Esophagus squamous epithelium (tissue), 5 donors: Measurements from ENCODE around the gene SH3PXD2A. TPM values are rescaled to one million over a fixed set of nuclear protein-coding genes. Genes with fewer than 3 reads are reported as not detected.

ENCODE experiments used
- DNase-seq: peaks from one replicate; lab custom pipeline; 2025; lab: John Stamatoyannopoulos, UW
- H3K27ac ChIP-seq, 4 donors: fragments of 200-600 bp; sonication (generic); one replicate each; pipeline ENCODE4 v1.5.1; 2016 to 2019; ENCODE audit warnings: mild to moderate bottlenecking in 1 of 4
- H3K27me3 ChIP-seq, 4 donors: fragments of 200-600 bp; sonication (generic); 1 replicate in 3 of 4; 2 replicates in 1 of 4; pipeline versions ENCODE4 v1.5.1 to v1.6.0; 2017 to 2021; ENCODE audit warnings: antibody characterized with exemption in 1 of 4
- H3K36me3 ChIP-seq, 3 donors: fragments of 200-600 bp; sonication (generic); one replicate each; pipeline ENCODE4 v1.5.1; 2016 to 2019
- H3K4me1 ChIP-seq, 3 donors: fragments of 200-600 bp; sonication (generic); one replicate each; pipeline ENCODE4 v1.5.1; 2017 to 2019
- H3K4me3 ChIP-seq, 4 donors: fragments of 200-600 bp; sonication (generic); 1 replicate in 3 of 4; 2 replicates in 1 of 4; pipeline ENCODE4 v1.5.1; 2016 to 2019; ENCODE audit warnings: mild to moderate bottlenecking in 2 of 4, moderate library complexity in 1 of 4
- H3K9me3 ChIP-seq, 3 donors: fragments of 200-600 bp; sonication (generic); one replicate each; pipeline ENCODE4 v1.5.1; 2016 to 2019
- CTCF ChIP-seq, 6 experiments: fragments of 450-650 bp in 4 of 6; fragments of 200-600 bp in 2 of 6; sonication (generic) in 2 of 6; IDR thresholded peaks; one replicate each; pipeline ENCODE4 v1.5.1; 2016 to 2019; ENCODE audit warnings: antibody characterized with exemption in 6 of 6, mild to moderate bottlenecking in 4 of 6, moderate library complexity in 4 of 6
- POLR2A ChIP-seq, 4 donors: fragments of 450-650 bp; IDR thresholded peaks; one replicate each; pipeline ENCODE4 v1.6.1; 2017; ENCODE audit warnings: antibody characterized with exemption in 4 of 4, mild to moderate bottlenecking in 4 of 4, moderate library complexity in 3 of 4
- WGBS, 2 donors: methylation state at CpG; one replicate each; pipeline ENCODE4 v1.1.5; 2018; 5-methylcytosine and 5-hydroxymethylcytosine counted together
- intact Hi-C: fragments of 100-400 bp; cut with DNase I; formaldehyde crosslinking; loops from one replicate; pipeline ENCODE4 v1.15.0; 2022
- total RNA-seq, 4 donors: library from RNA; depleted of rRNA; stranded (reverse); fragments of >200 nt; gene quantifications; one replicate each; pipeline ENCODE4 v1.1.0, GENCODE V29; 2016
- donor health status: DM: yes; HTN: yes; CAD: no.

The SH3PXD2A gene
- total RNA-seq, 4 donors from 2014 or later, result 25.1 to 57.8 (median 42.7) TPM

DNA sequence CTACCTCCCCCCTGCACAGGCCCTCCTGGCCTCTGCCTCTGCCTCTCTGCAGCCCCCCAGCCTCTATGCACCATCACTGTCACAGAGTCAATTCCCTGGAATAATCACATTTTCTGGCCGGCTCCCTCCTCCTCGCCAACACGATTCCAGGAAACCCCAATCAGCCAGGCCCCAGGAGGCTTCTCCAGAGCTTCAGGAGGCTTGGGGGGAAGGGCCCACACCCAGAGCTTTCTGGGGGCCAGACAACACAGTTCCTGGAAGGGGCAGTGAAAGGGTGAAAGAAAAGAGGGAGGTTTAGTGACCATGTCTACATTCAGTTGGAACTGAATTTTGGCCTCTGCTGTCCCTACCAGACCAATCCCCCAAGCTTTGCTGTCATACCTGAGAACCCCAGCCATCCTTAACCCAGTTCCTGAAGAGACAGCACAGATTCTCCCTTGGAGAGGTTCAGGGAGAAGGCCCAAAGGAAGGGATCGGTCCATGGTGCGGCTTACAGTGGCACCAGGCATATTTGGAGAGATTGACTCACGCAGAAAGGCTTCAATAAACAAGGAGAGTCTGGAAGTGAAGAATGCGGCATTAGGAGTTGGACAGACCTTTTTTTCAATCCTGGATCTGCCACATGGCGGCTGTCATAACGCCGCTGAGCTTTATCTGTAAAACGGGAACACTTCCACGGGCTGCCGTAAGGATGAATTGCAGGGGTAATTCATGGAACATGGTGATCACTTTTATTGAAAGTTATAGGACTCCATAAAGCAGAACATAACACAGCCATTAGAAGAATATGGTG lies 272.8 kb downstream of the SH3PXD2A start:
- DNase-seq, result no peak
- H3K27ac ChIP-seq, result no peak overlapping the region
- peaks cover 0 to 32% (median 0%) of the 10 kb centered on the region in 4 donors for H3K27me3 ChIP-seq
- H3K36me3 ChIP-seq, result peaks cover 0 to 8% (median 0%) of the 10 kb centered on the region in 3 donors
- no peak overlapping the region for H3K4me3 ChIP-seq
- intact Hi-C loops, result no loop called here
- TF ChIP-seq POLR2A (IDR thresholded peaks at IDR 0.05) (no peak), CTCF (IDR thresholded peaks at IDR 0.05) (no peak)
- no peaks in the 10 kb centered on the region for H3K9me3 ChIP-seq
- peaks cover 4 to 20% (median 5%) of the 10 kb centered on the region in 3 donors for H3K4me1 ChIP-seq
- WGBS, 2 donors, result 84 to 94% methylated on average over 8 to 12 of the region's 13 CpGs

GRCh38 chr10:103581499-103581898 lies 273.9 kb downstream of the SH3PXD2A start:
- no peak for DNase-seq
- Histone ChIP-seq H3K27ac (no peak overlapping the region), H3K4me1 (peaks cover 4 to 20% (median 5%) of the 10 kb centered on the region in 3 donors), H3K27me3 (peaks cover 0 to 37% (median 0%) of the 10 kb centered on the region in 4 donors), H3K36me3 (no peaks in the 10 kb centered on the region), H3K9me3 (no peaks in the 10 kb centered on the region), H3K4me3 (no peak overlapping the region)
- intact Hi-C loops, result no loop called here
- no peak for TF ChIP-seq POLR2A (IDR thresholded peaks at IDR 0.05)
- TF ChIP-seq CTCF (IDR thresholded peaks at IDR 0.05), result no peak

DNA sequence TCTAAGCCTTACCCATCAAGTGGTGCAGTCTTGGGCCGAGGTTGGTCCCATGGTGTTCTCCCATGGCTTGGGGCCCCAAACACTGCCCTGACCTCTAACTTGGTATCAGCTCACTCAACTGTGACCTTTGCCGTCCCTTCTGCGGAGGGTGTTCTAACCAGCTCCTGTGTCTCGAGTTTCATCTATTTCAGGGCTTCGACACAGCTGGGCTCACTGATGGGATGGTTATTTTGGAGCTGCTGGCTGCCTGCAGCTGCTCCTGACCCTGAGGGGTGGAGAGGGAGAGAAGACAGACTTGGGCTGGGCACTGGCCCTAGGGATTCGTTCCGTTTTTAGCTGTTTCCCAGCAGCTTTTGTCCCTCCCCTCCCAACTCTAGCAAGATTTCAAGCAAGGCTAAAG lies 274.9 kb downstream of the SH3PXD2A start:
- Histone ChIP-seq H3K4me1 (peaks cover 4 to 20% (median 5%) of the 10 kb centered on the region in 3 donors), H3K9me3 (no peaks in the 10 kb centered on the region), H3K36me3 (no peaks in the 10 kb centered on the region), H3K27ac (no peak overlapping the region), H3K4me3 (no peak overlapping the region), H3K27me3 (peaks cover 0 to 39% (median 0%) of the 10 kb centered on the region in 4 donors)
- no peak for DNase-seq
- WGBS, 2 donors, result 48 to 60% methylated on average over 3 to 6 of the region's 7 CpGs
- TF ChIP-seq POLR2A (IDR thresholded peaks at IDR 0.05) (no peak), CTCF (IDR thresholded peaks at IDR 0.05) (no peak)
- intact Hi-C loops, result no loop called here

GRCh38 chr10:103580011-103580410 lies 275.4 kb downstream of the SH3PXD2A start:
- intact Hi-C loops, result no loop called here
- no peak for DNase-seq
- TF ChIP-seq POLR2A (IDR thresholded peaks at IDR 0.05) (no peak), CTCF (IDR thresholded peaks at IDR 0.05) (no peak)
- H3K27me3 ChIP-seq, result peaks cover 0 to 35% (median 0%) of the 10 kb centered on the region in 4 donors
- no peak overlapping the region for H3K4me3 ChIP-seq
- no peaks in the 10 kb centered on the region for H3K9me3 ChIP-seq
- H3K27ac ChIP-seq, result no peak overlapping the region
- 15 to 66% methylated on average over 5 to 6 of the region's 7 CpGs for WGBS, 2 donors
- H3K4me1 ChIP-seq, result peaks cover 4 to 20% (median 5%) of the 10 kb centered on the region in 3 donors
- H3K36me3 ChIP-seq, result no peaks in the 10 kb centered on the region

GRCh38 chr10:103578782-103579382 lies 276.5 kb downstream of the SH3PXD2A start:
- H3K27me3 ChIP-seq, result peaks cover 0 to 27% (median 0%) of the 10 kb centered on the region in 4 donors
- intact Hi-C loops, result no loop called here
- no peaks in the 10 kb centered on the region for H3K9me3 ChIP-seq
- no peak for TF ChIP-seq CTCF (IDR thresholded peaks at IDR 0.05)
- TF ChIP-seq POLR2A (IDR thresholded peaks at IDR 0.05), result no peak
- H3K36me3 ChIP-seq, result no peaks in the 10 kb centered on the region
- H3K4me3 ChIP-seq, result no peak overlapping the region
- no peak overlapping the region for H3K27ac ChIP-seq
- peaks cover 0 to 9% (median under 1%) of the 10 kb centered on the region in 3 donors for H3K4me1 ChIP-seq
- DNase-seq, result no peak
- WGBS, 2 donors, result 0 to 74% methylated on average over 1 to 10 of the region's 15 CpGs
